Kidney (tissue), 14 donors: ENCODE data around the gene PTK6. TPM values are rescaled to one million over a fixed set of nuclear protein-coding genes. Genes with fewer than 3 reads are reported as not detected.

Experiments
- DNase-seq, 5 donors: peaks; one replicate each; pipeline ENCODE4 v3.0.0-alpha.2; 2013 to 2020
- FAIRE-seq: peaks from 2 replicates; lab custom pipeline; 2012; peaks lifted over from hg19 to GRCh38; lab: Jason Lieb, UNC
- H3K27ac ChIP-seq, 2 donors: one replicate each; pipeline ENCODE4 v1.7.0; 2013; ENCODE audit warnings: low read depth in 2 of 2, low read length in 2 of 2, inconsistent platforms in 1 of 2
- H3K27me3 ChIP-seq: one replicate; pipeline ENCODE4 v1.7.1; 2013; ENCODE audit warnings: low read length, inconsistent platforms; ENCODE audit not compliant: control insufficient read depth, insufficient read depth
- H3K36me3 ChIP-seq, 3 donors: one replicate each; pipeline versions ENCODE4 v1.7.0 to v1.7.1; 2013; ENCODE audit warnings: low read length in 3 of 3, control low read depth in 1 of 3, inconsistent platforms in 1 of 3; ENCODE audit not compliant: insufficient read depth in 3 of 3, control insufficient read depth in 2 of 3
- H3K4me1 ChIP-seq, 3 donors: one replicate each; pipeline versions ENCODE4 v1.7.0 to v1.7.1; 2013; ENCODE audit warnings: low read length in 3 of 3, inconsistent platforms in 1 of 3, low read depth in 1 of 3; ENCODE audit not compliant: control insufficient read depth in 2 of 3, insufficient read depth in 2 of 3
- H3K4me3 ChIP-seq, 3 donors: one replicate each; pipeline versions ENCODE4 v1.7.0 to v1.8.1; 2013; ENCODE audit warnings: low read length in 3 of 3, control low read depth in 1 of 3, inconsistent platforms in 1 of 3
- H3K9ac ChIP-seq, 3 donors: one replicate each; pipeline versions ENCODE4 v1.7.0 to v1.7.1; 2013; ENCODE audit warnings: low read length in 3 of 3, control low read depth in 1 of 3, inconsistent platforms in 1 of 3
- H3K9me3 ChIP-seq, 3 donors: one replicate each; pipeline versions ENCODE4 v1.7.0 to v1.7.1; 2013; ENCODE audit warnings: low read length in 3 of 3, control low read depth in 1 of 3, inconsistent platforms in 1 of 3; ENCODE audit not compliant: control insufficient read depth in 2 of 3, insufficient read depth in 1 of 3
- intact Hi-C: fragments of 100-400 bp; cut with DNase I; formaldehyde crosslinking; loops from one replicate; pipeline ENCODE4 v1.11.1; 2022
- polyA plus RNA-seq: library from polyadenylated mRNA; stranded (reverse); fragments of 350-450 nt; fragmentation: Illumina TruSeq; extraction: RNeasy Lipid Tissue Mini Kit (QIAGEN cat#74804); gene quantifications from one replicate; pipeline ENCODE4 v1.2.3, GENCODE V29; 2014; ENCODE audit warnings: low read depth, low replicate concordance; ENCODE audit not compliant: insufficient read depth
- total RNA-seq: library from RNA; stranded (reverse); fragmentation: NEBNext Ultra II Directional; extraction: Animal tissue kit (Norgen Biotek cat#: 25700); gene quantifications from one replicate; pipeline ENCODE4 v1.2.1, GENCODE V29; 2021
- TF ChIP-seq, protein P1 (sequence below): IDR thresholded peaks from 3 replicates; pipeline ENCODE4 v1.5.1; 2012; ENCODE audit warnings: mild to moderate bottlenecking, moderate library complexity, borderline replicate concordance; ENCODE audit not compliant: insufficient read depth; ENCODE audit errors: extremely low read depth
- donor health status: control.
- donor health status: control.
- donor health status: control.
- donor health status: control.
- donor health status: control.
- donor health status: DM: yes; HTN: yes; CAD: no.
- donor health status: Normal renal cell carcinoma (clear cell type).

The PTK6 gene
- total and polyA plus RNA-seq, 2 donors from 2014 or later: 0.26 to 1.1 TPM

DNA sequence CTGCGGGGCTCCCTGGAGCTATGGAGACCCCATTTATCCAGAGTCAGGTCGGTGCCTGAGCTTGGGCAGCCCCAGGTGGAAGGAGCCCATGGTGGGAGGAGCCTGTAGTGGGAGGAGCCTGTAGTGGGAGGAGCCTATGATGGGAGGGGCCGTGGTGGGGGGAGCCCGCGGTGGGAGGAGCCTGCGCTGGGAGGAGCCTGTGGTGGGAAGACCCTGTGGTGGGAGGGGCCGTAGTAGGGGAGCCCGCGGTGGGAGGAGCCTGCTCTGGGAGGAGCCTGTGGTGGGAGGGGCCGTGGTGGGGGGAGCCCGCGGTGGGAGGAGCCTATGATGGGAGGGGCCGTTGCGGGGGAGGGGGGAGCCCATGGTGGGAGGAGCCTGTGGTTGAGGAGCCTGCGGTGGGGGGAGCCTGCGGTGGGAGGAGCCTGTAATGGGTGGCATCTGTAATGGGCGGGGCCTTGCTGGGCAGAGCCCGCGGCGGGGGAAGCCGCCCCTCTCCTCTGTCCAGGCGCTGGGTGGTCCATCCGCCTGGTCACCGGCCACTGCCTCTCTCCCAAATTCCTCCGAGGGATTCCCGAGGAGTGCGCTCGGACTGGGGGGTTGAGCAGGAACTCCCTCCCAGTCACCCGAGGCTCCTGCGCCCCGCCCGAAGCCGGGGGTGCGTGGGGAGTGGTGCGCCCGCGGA lies 16.2 kb upstream of the PTK6 start:
- Histone ChIP-seq H3K27me3 (no peaks in the 10 kb centered on the region), H3K4me3 (peak overlapping the region in 1 of 3 donors; percentile 29), H3K36me3 (no peaks in the 10 kb centered on the region), H3K4me1 (no peaks in the 10 kb centered on the region), H3K9ac (no peak overlapping the region), H3K9me3 (no peaks in the 10 kb centered on the region), H3K27ac (no peak overlapping the region)
- intact Hi-C loops: no loop called here
- TF ChIP-seq, protein P1, sequence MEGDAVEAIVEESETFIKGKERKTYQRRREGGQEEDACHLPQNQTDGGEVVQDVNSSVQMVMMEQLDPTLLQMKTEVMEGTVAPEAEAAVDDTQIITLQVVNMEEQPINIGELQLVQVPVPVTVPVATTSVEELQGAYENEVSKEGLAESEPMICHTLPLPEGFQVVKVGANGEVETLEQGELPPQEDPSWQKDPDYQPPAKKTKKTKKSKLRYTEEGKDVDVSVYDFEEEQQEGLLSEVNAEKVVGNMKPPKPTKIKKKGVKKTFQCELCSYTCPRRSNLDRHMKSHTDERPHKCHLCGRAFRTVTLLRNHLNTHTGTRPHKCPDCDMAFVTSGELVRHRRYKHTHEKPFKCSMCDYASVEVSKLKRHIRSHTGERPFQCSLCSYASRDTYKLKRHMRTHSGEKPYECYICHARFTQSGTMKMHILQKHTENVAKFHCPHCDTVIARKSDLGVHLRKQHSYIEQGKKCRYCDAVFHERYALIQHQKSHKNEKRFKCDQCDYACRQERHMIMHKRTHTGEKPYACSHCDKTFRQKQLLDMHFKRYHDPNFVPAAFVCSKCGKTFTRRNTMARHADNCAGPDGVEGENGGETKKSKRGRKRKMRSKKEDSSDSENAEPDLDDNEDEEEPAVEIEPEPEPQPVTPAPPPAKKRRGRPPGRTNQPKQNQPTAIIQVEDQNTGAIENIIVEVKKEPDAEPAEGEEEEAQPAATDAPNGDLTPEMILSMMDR: no peak
- DNase-seq (peak; percentile 82 to 97 (median 89)), FAIRE-seq (no peak)

DNA sequence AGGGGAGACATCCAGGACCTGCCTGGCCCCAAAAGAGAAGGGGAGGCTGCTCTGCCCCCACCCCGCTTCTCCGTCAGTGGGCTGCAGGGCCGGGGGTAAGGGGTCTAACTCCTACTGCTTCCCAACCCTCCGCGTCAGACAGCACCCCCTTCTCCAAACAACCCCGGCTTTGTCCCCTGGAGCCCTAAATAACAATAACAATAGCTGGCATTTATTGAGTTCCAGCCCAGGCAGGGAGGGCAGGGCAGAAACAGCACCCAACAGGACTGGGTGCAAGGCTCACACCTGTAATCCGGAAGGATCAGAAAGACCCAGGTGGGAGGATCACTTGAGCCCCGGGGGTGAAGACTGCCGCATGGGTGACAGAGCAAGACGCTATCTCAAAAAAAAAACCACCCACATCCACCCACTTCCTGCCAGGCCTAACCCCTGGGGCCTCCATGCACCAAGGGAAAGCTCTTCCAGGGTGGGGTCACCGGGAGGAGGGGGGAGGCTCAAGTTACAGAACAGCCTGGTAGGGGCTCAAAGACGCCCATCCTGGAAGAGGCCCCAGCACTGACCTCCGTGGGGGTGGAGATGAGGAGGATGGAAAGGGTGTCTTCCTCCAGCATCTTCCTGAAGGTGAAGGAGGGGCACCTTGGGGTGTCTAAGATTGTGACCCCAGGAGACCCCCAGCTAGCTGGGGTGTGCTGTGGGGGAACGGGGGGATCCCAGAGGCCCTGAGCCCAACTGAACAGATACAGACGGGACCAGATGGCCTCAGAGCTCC lies 15.5 kb upstream of the PTK6 start:
- Histone ChIP-seq H3K9me3 (no peaks in the 10 kb centered on the region), H3K36me3 (no peaks in the 10 kb centered on the region), H3K9ac (no peak overlapping the region), H3K4me3 (no peak overlapping the region), H3K4me1 (no peaks in the 10 kb centered on the region), H3K27ac (no peak overlapping the region), H3K27me3 (no peaks in the 10 kb centered on the region)
- peak in 4 of 5 donors; percentile 44 to 85 (median 51) for DNase-seq
- TF ChIP-seq, protein P1: no peak
- intact Hi-C loops: no loop called here
- FAIRE-seq: no peak

- TF ChIP-seq, protein P1: no peak
- intact Hi-C loops: no loop called here
- no peak overlapping the region for H3K27ac ChIP-seq
- H3K4me3 ChIP-seq: no peak overlapping the region
- no peaks in the 10 kb centered on the region for H3K36me3 ChIP-seq
- H3K4me1 ChIP-seq: no peaks in the 10 kb centered on the region
- H3K9ac ChIP-seq: no peak overlapping the region
- FAIRE-seq (no peak), DNase-seq (no peak)
- no peaks in the 10 kb centered on the region for H3K9me3 ChIP-seq
- H3K27me3 ChIP-seq: no peaks in the 10 kb centered on the region
Measured at GRCh38 chr20:63551068-63551467, 13.9 kb upstream of the PTK6 start.
